HG03175 (cell line): ENCODE measurements around the gene TPSG1.
"Not testable (repeated sequence)": the region's sequence is repeated elsewhere in the genome, so short reads cannot be mapped to it uniquely, and the experiment has no call there.

Source experiments
- ATAC-seq: cut with Tn5 transposase; IDR thresholded peaks from one replicate; pipeline ENCODE4 v1.9.1; 2021; ENCODE audit warnings: mild to moderate bottlenecking, moderate library complexity; ENCODE audit not compliant: unreplicated experiment

Gene TPSG1

DNA sequence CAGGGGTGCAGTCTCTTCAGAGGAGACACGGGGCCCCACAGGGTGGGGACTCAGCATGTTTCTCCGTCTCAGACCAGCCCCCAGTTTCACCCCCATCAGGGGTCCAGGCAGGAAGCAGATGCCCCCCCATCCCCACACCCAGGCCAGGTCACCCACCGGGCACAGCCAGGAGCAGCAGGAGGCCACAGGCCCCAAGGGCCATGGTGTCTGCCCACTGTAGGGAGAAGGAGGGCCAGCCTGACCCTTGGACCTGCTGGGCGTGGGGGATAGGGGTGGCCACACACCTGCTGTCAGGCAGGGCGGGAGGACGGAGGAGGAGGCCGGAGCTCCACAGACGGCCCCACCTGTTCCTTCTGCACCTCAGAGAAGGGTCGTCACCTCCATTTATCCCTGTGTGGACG, at the start of gene TPSG1:
TSS of gene TPSG1 (minus strand) at position 218 of the 401 bp plus-strand sequence. CDS start at position 202, 16 bp downstream.
- ATAC-seq = no peak

DNA sequence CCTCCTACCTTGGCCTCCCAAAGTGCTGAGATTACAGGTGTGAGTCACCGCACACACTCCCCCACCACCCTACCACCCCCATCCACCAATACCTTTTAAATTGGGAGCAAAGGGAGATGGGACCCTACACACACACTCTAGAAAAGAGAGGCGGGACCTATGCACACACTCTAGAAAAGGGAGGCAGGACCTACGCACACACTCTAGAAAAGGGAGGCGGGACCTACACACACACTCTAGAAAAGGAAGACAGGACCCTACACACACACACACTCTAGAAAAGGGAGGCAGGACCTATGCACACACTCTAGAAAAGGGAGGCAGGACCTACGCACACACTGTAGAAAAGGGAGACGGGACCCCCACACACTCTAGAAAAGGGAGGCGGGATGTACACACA, 49.7 kb upstream of the TPSG1 start:
- no peak for ATAC-seq

DNA sequence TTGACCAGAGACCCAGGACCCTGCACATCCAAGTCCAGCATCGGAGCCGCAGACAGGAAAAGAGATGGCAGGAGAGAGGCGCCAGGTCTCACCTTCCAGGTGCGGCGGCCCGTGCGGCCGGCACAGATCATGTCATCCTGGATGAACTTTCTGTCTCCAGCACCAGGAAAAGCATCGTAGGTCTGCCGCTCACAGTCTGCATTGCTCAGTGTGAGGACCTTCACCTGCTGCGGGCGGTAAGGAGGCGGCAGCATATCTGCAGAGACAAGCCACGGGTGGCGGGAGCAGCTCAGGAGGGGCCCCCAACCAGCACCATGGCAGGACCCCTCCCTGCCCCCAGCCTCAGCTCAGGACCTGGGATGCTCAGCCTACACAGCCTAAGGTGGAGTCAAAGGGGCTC, 48.7 kb upstream of the TPSG1 start:
- no peak for ATAC-seq

DNA sequence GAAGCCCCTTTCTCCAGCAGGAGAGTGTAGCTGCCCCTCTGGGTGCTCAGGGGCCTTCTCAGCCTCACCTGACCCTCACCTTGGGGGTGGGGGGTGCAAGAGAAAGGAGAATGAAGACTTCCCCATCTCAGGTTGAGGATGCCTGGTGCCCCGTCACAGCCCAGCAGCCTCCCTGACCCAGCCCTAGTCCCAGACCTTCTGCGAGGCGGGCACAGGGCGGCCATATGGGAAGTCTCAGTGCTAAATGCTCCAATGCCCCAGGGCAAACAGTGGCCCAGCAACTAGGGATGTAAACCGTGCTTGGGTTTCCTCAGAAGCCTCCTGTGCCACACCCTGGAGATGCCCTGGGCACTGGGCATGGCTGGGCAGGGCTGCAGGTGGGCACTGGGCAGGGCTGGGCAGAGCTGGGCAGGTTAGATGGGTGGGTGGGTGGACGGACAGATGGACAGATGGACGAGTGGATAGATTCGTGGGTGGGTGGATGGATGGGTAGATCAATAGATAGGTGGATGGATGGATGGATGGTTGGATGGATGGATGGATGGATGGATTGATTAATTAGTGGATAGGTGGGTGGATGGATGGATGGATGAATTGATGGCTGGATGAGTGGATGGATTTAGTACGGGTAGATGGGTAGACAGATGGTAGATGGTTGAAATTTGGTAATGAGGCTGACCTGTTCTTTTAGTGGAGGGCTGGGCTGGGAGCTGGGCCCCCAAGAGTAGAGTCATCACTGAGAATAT, 47.6 kb upstream of the TPSG1 start:
- no peak for ATAC-seq

DNA sequence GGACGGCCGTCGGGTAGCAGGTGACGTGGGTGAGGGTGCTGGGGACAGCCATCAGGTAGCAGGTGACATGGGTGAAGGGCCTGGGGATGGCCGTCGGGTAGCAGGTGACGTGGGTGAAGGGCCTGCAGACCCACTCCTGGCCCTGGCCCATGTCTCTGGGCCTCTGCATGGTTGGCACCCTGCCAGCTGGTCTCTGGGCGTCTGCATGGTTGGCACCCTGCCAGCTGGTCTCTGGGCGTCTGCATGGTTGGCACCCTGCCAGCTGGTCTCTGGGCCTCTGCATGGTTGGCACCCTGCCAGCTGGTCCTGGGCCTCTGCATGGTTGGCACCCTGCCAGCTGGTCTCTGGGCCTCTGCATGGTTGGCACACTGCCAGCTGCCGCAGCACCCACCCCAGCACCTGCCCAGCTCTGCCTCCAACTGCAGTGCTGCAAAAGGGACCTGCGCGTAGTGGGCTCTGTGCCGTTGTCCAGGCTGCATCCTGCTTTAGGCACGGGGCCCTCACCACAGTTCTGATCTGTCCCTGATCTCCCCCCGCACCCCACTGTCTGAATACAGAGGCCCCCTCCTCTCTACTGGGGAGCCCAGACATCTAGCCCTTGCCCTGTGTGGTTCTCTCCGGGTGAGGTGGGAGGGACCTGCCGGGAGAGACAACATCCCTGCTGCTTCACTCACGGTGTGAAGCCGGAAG, 46.8 kb upstream of the TPSG1 start:
- ATAC-seq = not testable (repeated sequence)

DNA sequence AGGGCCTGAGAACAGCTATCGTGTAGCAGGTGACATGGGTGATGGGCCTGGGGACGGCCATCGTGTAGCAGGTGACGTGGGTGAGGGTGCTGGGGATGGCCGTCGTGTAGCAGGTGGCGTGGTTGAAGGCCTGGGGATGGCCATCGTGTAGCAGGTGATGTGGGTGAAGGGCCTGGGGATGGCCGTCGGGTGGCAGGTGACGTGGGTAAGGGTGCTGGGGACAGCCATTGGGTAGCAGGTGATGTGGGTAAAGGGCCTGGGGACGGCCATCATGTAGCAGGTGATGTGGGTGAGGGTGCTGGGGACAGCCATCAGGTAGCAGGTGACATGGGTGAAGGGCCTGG, 46.3 kb upstream of the TPSG1 start:
- no peak for ATAC-seq

DNA sequence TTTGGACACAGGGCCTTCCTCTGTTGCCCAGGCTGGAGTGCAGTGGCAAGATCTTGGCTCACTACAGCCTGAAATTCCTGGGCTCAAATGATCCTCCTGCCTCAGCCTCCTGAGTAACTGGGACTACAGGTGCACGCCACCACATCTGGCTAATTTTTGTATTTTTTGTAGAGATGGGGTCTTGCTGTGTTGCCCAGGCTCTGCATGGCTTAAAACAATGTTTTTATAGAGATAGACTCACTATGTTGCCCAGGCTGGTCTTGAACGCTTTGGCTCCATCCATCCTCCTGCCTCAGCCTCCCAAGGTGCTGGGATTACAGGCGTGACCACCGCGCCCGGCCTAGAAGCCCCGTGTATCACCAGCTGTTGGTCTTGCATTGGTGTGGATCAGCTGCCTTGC, 44.4 kb upstream of the TPSG1 start:
- not testable (repeated sequence) for ATAC-seq

DNA sequence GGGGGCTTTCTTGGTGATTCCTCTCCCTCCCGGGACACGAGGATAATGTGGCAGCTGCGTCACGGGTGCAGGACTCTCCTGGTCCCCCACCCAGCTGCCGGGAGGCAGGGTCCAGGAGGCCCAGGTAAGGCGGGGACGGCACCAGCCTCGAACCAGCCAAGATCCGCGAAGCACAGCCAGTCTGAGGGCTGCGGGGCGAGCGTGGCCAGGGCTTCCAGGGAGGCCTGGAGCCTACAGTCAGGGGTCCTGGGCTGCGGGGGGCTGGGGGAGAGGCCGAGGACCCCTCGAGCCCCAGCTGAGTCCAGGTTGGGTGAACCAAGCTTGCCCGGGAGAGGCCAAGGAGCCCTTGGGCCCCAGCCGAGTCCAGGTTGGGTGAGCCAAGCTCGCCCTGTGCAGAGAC, 40.8 kb upstream of the TPSG1 start:
- no peak for ATAC-seq

DNA sequence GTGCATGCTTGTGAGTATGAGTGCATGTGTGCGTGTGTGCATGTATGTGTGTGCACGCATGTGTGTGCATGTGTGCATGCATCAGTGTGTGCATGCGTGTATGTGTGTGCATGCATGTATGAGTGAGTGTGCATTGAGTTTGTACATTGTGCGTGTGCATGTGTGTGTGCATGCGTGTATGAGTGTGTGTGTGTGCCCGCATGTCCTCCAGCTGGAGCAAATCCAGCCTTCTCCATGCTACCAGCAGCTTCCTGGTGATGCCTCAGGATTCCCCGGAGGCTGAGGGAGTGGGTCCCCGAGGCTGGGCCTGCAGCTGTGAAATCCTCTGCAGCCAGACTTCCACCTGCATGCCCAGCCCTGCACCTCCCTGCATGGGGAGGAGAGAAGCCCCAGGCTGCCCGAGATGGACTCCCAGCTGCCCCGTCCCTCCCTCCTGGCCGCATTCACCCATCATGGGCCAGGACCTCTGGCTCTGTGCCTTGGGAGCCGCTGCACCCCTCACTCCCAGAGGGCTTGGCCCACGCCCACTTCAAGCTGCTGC, 40.1 kb upstream of the TPSG1 start:
- no peak for ATAC-seq

DNA sequence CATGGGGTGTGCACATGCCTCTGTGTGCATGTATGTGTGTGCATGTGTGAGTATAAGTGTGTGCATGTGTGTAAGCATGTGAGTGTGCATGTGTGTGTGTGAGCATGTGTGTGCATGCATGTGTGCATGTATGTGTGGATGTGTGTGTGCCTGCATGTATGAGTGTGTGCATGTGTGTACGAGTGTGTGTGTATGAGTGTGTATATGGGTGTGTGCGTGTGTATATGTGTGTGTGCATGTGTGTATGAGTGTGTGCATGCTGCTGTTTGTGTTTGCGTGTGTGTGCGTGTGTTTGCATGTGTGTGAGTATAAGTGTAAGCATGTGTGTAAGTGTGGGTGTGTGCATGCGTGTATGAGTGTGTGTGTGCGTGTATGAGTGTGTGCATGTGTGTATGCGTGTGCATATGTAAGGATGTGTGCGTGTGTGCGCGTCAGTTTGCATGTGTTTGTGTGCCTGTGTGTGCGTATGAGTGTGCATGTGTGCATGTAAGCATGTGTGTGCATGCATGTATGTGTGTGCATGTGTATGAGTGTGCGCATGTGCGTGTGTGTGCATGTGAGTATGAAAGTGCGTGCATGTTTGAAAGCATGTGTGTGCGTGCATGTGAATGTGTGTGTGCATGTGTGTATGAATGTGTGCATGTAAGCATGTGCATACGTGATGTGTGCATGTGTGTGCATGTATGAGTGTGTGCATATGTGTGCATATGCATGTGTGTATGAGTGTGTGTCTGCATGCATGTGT, 39.4 kb upstream of the TPSG1 start:
- ATAC-seq = no peak

DNA sequence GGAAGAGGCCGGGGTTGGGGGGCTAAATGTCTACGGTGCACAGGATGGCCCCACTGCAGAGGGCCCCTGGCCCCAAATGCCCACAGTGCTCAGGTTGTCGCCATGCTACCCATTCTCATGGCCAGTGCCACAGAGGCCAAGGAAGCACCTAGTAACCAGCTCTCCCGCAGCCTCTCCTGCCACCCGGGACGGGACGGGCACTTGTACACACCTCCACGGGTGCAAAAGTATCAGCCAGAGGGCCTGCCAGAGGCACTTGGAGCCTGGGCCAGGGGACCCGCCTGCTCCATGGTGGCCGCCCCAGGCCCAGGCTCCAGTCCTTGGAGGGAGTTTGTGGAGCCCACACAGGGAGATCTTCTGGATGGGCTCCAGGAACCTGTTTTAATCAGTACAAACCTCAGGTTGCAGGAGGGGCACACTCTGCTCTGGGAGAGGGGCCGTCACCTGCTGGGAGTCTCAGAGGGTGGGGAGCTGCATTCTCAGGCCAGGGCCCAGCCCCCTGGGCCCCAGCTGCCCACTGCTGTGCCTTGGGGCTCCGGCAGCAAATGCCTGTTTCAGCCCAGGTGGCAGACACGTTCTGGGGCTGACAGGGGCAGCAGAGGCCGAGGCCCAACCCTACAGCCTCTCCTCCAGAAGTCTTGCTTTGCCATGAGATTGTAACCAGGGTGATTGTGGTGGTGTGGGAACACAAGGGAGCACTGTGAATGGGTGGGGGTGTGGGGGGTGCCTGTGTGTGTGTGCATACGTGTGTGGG, 38.7 kb upstream of the TPSG1 start:
- ATAC-seq = no peak

DNA sequence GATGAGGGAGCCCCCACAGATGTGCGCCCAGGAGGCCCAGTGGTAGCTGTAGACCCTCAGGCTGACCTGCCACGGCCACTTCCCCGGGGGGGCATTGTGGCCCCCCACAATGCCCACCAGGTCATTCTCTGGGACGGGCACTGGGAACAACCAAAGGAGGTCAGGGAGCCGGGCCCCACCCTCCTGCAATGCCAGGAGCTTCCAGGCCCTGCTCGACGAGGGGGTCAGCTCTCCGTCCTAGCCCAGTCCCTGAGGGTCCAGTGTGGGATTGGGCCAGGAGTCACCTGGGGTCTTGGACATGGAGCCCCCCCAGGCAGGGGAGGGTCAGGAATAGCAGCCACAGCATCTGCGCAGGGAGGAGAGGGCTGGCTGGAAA, 37.8 kb upstream of the TPSG1 start:
- ATAC-seq = no peak

DNA sequence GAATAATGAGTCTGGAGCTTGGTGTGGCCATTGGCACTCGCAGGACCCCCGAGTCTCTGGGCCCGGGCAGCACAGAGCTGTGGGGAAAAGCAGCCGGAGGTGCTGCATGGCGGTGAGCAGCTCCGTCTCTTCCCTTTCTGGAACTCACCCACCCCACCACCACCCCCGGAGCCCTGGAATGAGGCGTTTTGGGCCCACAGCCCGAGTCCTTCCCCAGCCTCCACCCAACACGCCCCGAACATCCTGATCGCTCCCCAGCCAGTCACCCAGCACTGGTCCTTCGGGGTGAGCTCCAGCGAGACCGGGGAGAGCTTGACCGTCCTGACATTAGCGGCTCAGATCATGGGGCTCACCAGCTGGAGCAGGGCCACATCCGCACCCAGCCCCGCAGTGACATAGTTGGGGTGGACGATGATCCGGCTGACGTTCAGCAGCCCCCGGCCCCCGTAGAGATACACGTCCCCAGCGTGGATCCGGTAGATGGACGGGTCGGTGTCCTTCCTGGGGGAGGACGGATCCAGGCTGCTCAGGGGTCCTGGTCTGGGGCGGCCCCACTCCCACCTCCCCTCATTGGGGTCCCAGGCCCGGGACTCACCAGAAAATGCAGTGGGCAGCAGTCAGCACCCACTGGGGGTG, 37.3 kb upstream of the TPSG1 start:
- ATAC-seq = no peak

DNA sequence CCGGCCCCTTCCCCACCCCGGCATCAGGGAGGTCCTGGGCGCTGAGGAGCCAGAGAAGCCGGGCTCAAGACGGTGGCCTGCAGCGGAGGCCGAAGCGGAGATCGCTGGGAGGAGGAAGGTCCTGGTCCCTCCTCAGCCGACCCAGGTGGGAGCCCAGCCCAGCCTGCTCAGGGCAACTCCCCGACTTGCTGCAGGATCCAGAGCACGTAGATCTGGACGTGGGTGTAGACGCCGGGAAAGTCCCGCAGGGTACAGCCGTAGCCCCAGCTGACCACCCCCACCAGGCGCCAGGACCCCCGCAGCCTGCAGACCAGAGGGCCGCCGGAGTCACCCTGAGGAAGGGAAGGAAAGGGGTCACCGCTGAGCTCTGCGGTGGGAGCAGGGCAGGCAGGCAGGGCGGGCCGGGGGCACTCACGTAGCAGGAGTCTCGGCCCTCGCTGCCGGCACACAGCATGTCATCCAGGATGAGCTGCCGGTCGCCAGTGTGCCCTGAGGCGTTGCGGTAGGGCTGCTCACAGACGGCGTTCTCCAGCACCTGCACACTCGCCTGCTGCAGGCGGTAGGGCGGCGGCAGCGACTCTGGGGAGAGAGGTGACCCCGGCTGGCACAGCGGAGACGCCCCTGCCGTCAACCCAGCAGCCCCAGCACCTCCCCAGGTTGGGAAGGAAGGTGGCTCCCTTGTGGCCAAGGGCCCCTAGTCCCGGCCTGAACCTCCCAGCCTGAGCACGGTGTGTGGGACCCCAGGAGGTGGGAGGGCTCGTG, 36.2 kb upstream of the TPSG1 start:
- no peak for ATAC-seq

DNA sequence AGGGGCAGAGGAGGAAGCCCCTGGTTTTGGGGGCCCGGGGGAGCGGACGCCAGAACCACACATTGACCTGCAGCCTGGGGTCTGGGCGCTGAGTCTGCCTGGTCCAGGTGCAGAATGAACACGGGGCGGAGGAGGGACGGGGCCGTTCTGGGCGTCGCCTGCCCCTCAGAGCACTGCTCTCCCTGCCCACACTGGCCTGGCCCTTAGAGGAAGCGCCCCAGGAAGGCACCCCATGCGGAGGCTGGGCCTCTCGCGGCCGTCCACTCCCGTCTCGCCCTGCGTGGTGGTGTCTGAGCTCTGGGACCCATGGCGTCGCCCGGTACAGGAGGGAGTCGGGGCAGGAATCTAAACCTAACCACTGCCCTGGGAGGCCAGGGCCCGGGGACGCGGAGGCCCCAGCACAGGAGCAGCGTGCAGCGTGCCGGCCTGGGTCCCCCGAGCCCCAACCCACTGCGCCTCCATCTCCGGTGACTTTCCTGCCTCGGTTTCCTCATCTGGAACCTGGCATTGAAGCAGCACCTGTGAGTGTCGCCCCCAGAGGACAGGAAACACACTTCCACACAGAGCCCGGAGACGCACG, 35.1 kb upstream of the TPSG1 start:
- ATAC-seq = no peak

DNA sequence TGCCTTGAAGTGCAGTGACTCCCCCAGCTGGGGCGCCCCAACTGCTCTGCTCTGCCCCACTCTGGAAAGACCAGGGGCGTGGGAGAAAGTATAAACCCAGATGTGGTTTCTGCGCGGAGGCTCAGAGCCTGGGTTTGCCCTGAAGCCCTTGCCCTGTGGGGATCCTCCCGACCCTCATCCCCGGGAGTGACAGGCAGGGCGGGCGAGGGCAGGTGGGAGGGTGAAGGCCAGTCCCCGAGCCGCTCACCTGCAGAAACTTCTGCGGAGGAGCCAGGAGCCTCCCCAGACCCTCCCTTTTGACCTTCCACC, 34.6 kb upstream of the TPSG1 start:
- no peak for ATAC-seq

DNA sequence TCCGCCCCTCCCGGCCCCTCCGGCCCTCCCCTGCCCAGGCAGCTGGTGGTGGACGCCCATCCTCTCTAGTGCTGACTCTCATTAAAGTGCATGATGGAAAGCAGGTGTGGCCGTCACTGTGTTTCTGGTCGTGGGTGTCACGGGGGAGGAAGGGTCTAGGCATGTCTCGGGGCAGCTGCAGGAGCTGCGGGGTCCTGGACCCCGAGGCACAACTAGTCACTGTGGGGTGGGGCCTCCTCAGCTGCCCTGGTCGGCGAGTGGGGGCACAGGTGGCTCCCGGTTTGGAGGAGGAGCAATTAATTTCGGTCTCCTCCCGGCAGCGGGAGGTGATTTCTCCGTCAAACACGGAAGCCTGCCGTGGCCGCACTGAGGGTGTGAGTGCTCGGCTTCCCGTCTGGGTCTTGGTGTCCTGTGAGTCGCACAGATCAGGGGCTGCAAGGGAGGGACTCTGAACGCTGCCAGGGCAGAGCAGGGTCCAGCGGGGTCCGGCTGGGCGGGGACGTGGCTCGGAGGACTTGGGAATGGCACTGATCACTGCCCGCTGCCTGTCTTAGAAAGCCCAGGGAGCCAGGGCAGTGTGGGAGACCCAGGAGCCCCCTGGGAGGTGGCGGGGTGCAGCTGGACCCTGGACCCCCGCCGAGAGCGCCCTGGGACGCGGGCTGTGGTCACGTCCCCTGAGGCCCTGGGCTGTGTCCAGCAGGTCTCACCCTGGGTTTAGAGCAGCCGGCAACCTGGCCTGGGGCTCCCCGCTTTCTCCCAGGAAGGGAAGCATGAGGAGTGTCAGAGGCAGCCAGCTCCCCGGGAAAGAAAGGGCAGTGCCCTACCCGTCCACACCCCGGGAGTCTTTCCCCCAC, 34.1 kb upstream of the TPSG1 start:
- no peak for ATAC-seq

DNA sequence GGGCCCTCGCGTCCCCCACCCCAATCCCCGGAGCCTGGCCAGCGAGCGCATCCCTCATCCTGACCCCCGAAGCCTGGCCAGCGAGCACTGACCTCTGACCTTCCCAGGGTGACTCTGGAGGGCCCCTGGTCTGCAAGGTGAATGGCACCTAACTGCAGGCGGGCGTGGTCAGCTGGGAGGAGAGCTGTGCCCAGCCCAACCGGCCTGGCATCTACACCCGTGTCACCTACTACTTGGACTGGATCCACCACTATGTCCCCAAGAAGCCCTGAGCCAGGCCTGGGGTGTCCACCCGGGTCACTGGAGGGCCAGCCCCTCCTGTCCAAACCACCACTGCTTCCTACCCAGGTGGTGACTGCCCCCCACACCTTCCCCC, 33.1 kb upstream of the TPSG1 start:
- ATAC-seq = no peak
